Transverse colon (tissue), 4 donors: ENCODE measurements around the gene METTL1. TPM values are rescaled to one million over a fixed set of nuclear protein-coding genes. Genes with fewer than 3 reads are reported as not detected.
A peak's percentile ranks its signal among the peaks of the same experiment; 100 is the strongest.

Source experiments
- DNase-seq: peaks from one replicate; pipeline ENCODE4 v3.0.0-alpha.2; 2019
- H3K27ac ChIP-seq, 4 donors: fragments of 200-600 bp; sonication (generic); 2 replicates each; pipeline ENCODE4 v1.5.1; 2016 to 2018; ENCODE audit warnings: inconsistent platforms in 4 of 4
- H3K27me3 ChIP-seq: fragments of 200-600 bp; sonication (generic); 2 replicates; pipeline ENCODE4 v1.5.1; 2017; ENCODE audit warnings: inconsistent platforms
- H3K36me3 ChIP-seq, 4 donors: fragments of 200-600 bp; sonication (generic); 2 replicates each; pipeline ENCODE4 v1.5.1; 2017 to 2019; ENCODE audit warnings: inconsistent platforms in 4 of 4
- H3K4me1 ChIP-seq, 4 donors: fragments of 200-600 bp; sonication (generic); 2 replicates each; pipeline ENCODE4 v1.5.1; 2017 to 2020; ENCODE audit warnings: inconsistent platforms in 4 of 4
- H3K4me3 ChIP-seq, 4 donors: fragments of 200-600 bp; sonication (generic); 1 replicate in 1 of 4; 2 replicates in 3 of 4; pipeline versions ENCODE4 v1.5.1 to v1.6.1; 2017 to 2019; ENCODE audit warnings: inconsistent platforms in 4 of 4
- H3K9me3 ChIP-seq, 2 donors: fragments of 200-600 bp; sonication (generic); 2 replicates each; pipeline ENCODE4 v1.5.1; 2017 to 2019; ENCODE audit warnings: inconsistent platforms in 2 of 2
- CTCF ChIP-seq, 5 experiments: fragments of 200-600 bp in 3 of 5; fragments of 450-650 bp in 2 of 5; sonication (generic) in 3 of 5; IDR thresholded peaks; 1 replicate in 2 of 5; 2 replicates in 3 of 5; pipeline ENCODE4 v1.5.1; 2016 to 2017; ENCODE audit warnings: antibody characterized with exemption in 5 of 5, inconsistent platforms in 3 of 5, mild to moderate bottlenecking in 2 of 5, moderate library complexity in 1 of 5
- EP300 ChIP-seq: sonication (generic); formaldehyde crosslinking; IDR thresholded peaks from one replicate; pipeline ENCODE4 v1.6.1; 2017; ENCODE audit warnings: antibody characterized with exemption, low read depth
- POLR2A ChIP-seq: fragments of 450-650 bp; IDR thresholded peaks from one replicate; pipeline ENCODE4 v1.6.1; 2016; ENCODE audit warnings: antibody characterized with exemption, mild to moderate bottlenecking, moderate library complexity
- POLR2AphosphoS5 ChIP-seq, 3 donors: sonication (generic); formaldehyde crosslinking; IDR thresholded peaks; one replicate each; pipeline ENCODE4 v1.6.1; 2016; ENCODE audit warnings: antibody characterized with exemption in 3 of 3
- WGBS, 2 donors: methylation state at CpG; one replicate each; pipeline ENCODE4 v1.1.5; 2018; ENCODE audit warnings: low coverage in 1 of 2; 5-methylcytosine and 5-hydroxymethylcytosine counted together
- in situ Hi-C, 4 donors: fragments of 200-750 bp; cut with MboI; loops; one replicate each; pipeline versions ENCODE4 v1.15.0 to v1.15.1; 2017; ENCODE audit warnings: low sequenced_read_pairs in 3 of 4, low pct_ligation_motif_present in 1 of 4, low pct_unique_long_range_greater_than_20kb in 1 of 4
- intact Hi-C: fragments of 100-400 bp; cut with DNase I; formaldehyde crosslinking; loops from one replicate; pipeline ENCODE4 v1.15.1; 2023; ENCODE audit warnings: low total_unique reads
- total RNA-seq, 4 donors: library from RNA; depleted of rRNA; stranded (reverse); fragments of >200 nt; gene quantifications; one replicate each; pipeline ENCODE4 v1.1.0, GENCODE V29; 2016

METTL1 gene
- total RNA-seq, 4 donors from 2014 or later: 4.1 to 7.1 (median 4.5) TPM

DNA sequence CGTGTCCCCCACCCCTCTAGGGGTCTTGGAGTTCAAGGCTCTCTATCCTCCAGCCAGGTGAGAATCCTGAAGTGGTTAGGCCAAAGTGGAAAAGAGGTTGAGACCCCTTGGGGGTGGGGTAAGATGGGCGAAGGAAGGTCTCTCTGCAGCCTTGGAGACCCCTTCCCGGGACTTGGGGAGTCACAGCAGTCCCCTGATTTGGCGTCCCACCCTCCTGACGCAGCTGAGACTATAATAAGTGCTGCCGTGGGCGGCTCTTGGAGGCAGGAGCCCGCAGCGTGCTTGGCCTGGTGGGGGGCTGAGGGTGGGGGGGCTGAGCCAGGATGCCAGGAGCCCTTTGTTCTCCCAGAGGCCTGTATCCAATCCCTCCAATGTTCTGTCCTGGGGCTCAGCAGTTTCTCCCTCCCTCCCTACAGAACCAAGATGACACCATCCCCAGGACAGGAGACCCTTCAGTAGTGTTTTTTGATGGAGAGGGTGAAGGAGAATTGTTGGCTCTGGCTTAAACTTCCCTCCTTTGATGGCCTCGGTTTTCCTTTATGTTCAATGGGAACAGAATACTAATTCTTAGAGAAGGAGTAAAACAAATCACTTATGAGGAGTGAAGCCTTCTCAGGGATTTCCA lies 31.9 kb downstream of the METTL1 start:
- DNase-seq: no peak
- 55% methylated on average over 10 of the region's 10 CpGs; no CpG with 5 or more reads in 1 of the 2 donors for WGBS, 2 donors
- peaks cover 57% of the 10 kb centered on the region for H3K27me3 ChIP-seq
- in situ Hi-C loops (no loop called here), intact Hi-C loops (no loop called here)
- H3K27ac ChIP-seq: no peak overlapping the region
- TF ChIP-seq POLR2A (no peak), POLR2AphosphoS5 (IDR thresholded peaks at IDR 0.05) (no peak), EP300 (no peak), CTCF (IDR thresholded peaks at IDR 0.05) (no peak)
- no peak overlapping the region for H3K4me3 ChIP-seq
- H3K9me3 ChIP-seq: no peaks in the 10 kb centered on the region
- H3K36me3 ChIP-seq: no peaks in the 10 kb centered on the region
- peaks cover 20 to 48% (median 28%) of the 10 kb centered on the region in 4 donors for H3K4me1 ChIP-seq

DNA sequence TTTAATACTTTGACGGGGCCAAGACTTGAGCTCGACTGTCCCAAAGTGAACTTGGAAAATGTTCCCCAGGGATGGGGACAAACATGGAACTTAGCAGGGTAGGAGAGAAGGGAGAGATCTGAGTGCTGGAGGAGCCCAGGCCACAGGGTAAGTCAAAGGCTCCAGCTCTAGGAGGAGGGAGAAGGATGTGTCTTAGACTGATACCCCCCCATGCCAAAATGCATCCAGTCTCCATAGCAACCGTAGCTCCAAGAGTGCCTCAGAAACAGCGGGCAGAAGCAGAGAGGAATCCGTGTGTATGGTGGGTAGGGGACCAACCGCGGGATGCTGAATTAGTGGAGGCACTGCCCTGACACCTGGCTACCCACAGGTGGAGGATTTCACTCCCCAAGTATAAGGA lies 32.5 kb downstream of the METTL1 start:
- TF ChIP-seq CTCF (IDR thresholded peaks at IDR 0.05) (no peak), EP300 (no peak), POLR2AphosphoS5 (IDR thresholded peaks at IDR 0.05) (no peak), POLR2A (no peak)
- no peak overlapping the region for H3K4me3 ChIP-seq
- no peaks in the 10 kb centered on the region for H3K36me3 ChIP-seq
- WGBS, 2 donors: 37% methylated on average over 7 of the region's 7 CpGs; no CpG with 5 or more reads in 1 of the 2 donors
- no peaks in the 10 kb centered on the region for H3K9me3 ChIP-seq
- in situ Hi-C loops (no loop called here), intact Hi-C loops (no loop called here)
- DNase-seq: no peak
- peaks cover 63% of the 10 kb centered on the region for H3K27me3 ChIP-seq
- H3K4me1 ChIP-seq: peaks cover 20 to 47% (median 28%) of the 10 kb centered on the region in 4 donors
- no peak overlapping the region for H3K27ac ChIP-seq

DNA sequence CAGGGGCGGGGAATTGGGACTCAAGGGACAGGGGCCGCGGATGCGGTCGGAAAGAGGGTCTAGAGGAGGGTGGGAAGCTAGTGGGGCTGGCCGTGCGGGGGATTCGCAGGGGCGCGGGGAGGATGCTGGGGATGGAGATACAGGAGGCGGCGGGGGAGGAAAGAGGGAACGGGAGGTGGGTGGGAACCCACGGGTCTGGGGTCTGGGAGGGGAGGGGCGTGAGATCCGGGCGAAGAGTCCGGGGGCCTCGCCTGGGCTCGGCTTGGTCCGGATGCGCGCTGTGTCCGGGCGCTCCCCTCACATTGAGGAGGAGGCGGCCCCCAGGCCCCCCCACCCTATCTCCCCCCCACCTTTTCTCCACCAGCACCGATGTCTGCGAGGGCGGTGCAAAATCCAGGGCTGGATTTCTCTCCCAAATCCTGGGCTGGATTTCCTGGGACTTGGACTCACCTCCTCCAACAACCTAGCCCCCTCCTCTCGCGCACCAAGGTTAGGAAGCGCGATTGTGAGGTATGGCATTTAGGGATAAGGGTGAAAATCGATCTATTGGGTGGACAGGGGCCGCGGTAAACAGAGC lies 33.2 kb downstream of the METTL1 start, which contains the start of gene AGAP2:
Gene AGAP2, minus strand, starts transcription at position 82 of the 577 bp plus-strand sequence. CDS start 496 bp downstream, outside the sequence.
- Histone ChIP-seq H3K9me3 (no peaks in the 10 kb centered on the region), H3K27me3 (peaks cover 70% of the 10 kb centered on the region), H3K27ac (no peak within 1 kb of the TSS), H3K4me1 (peaks cover 20 to 41% (median 26%) of the 10 kb centered on the region in 4 donors), H3K4me3 (peak within 1 kb of the TSS in 2 of 4 donors; percentile 23 to 35), H3K36me3 (no peaks in the 10 kb centered on the region)
- DNase-seq: no peak
- TF ChIP-seq POLR2A: no peak
- TF ChIP-seq POLR2AphosphoS5 (IDR thresholded peaks at IDR 0.05): no peak
- TF ChIP-seq CTCF (IDR thresholded peaks at IDR 0.05): no peak
- no peak for TF ChIP-seq EP300
- intact Hi-C loops: no loop called here
- in situ Hi-C loops: no loop called here
- 8 to 35% methylated on average over 12 to 36 of the region's 36 CpGs for WGBS, 2 donors

GRCh38 chr12:57737467-57738460 lies 34.1 kb downstream of the METTL1 start:
- WGBS, 2 donors: 43% methylated on average over 82 of the region's 110 CpGs; no CpG with 5 or more reads in 1 of the 2 donors
- in situ Hi-C loops (no loop called here), intact Hi-C loops (no loop called here)
- Histone ChIP-seq H3K36me3 (no peaks in the 10 kb centered on the region), H3K27ac (no peak overlapping the region), H3K4me3 (peak overlapping the region in 2 of 4 donors; percentile 23 to 35), H3K9me3 (no peaks in the 10 kb centered on the region), H3K4me1 (peaks cover 20 to 40% (median 26%) of the 10 kb centered on the region in 4 donors), H3K27me3 (peaks cover 74% of the 10 kb centered on the region)
- no peak for DNase-seq
- TF ChIP-seq POLR2AphosphoS5 (IDR thresholded peaks at IDR 0.05): no peak
- TF ChIP-seq POLR2A: no peak
- TF ChIP-seq EP300: no peak
- peak in 1 of 5 experiments; percentile 12 for TF ChIP-seq CTCF (IDR thresholded peaks at IDR 0.05)
